K562 (cell line): Measurements from ENCODE around the gene C2orf42. TPM values are rescaled to one million over a fixed set of nuclear protein-coding genes. Genes with fewer than 3 reads are reported as not detected.
A peak's percentile ranks its signal among the peaks of the same experiment; 100 is the strongest.

ENCODE experiments used
- ATAC-seq: fragments of 200-7000 bp; cut with Tn5 transposase; 3 replicates; pipeline ENCODE4 v1.9.1; 2020; ENCODE audit warnings: moderate library complexity
- BruUV-seq: library from RNA; stranded (reverse); fragments of 400-500 nt; replicated peaks from 2 replicates; lab custom pipeline; 2021; lab: Mats Ljungman, UMichigan
- CTCF ChIA-PET: fragments of 300-600 bp; formaldehyde crosslinking; extraction: SDS; loops from one replicate; lab custom pipeline; 2021; ENCODE audit warnings: low intra/inter-chr PET ratio; lab: Yijun Ruan, JAX
- POLR2A ChIA-PET: fragments of 300-600, 350-650 bp; sonication (Branson Sonifier 250); formaldehyde crosslinking; extraction: SDS; loops from one replicate; lab custom pipeline; 2021; ENCODE audit warnings: antibody characterized with exemption, inconsistent platforms; lab: Yijun Ruan, JAX
- DNase-seq, 4 experiments: peaks; one replicate each; pipeline versions ENCODE4 v3.0.0 to v3.0.0-alpha.2; 2011 to 2018; ENCODE audit warnings: low spot score in 3 of 4, mixed read lengths in 3 of 4; ENCODE audit errors: extremely low read depth in 1 of 4
- FAIRE-seq: peaks from 2 replicates; lab custom pipeline; 2011; peaks lifted over from hg19 to GRCh38; lab: Jason Lieb, UNC
- H2AFZ ChIP-seq: 2 replicates; pipeline ENCODE4 v1.6.0; 2011; ENCODE audit warnings: low read depth, low read length, control low read depth, inconsistent platforms
- H3K27ac ChIP-seq: fragments of 200-600 bp; 3 replicates; pipeline ENCODE4 v1.8.0; 2011; ENCODE audit warnings: low read depth, mild to moderate bottlenecking, control low read depth, inconsistent platforms, low read length, moderate library complexity, mixed read lengths; ENCODE audit errors: extremely low read depth
- H3K27me3 ChIP-seq, 2 experiments: fragments of 300-600 bp in 1 of 2; 2 replicates in 1 of 2; 3 replicates in 1 of 2; pipeline versions ENCODE4 v1.6.0 to v1.8.0; 2011; ENCODE audit warnings: inconsistent platforms in 2 of 2, low read length in 2 of 2, mild to moderate bottlenecking in 1 of 2, mixed read lengths in 1 of 2, moderate library complexity in 1 of 2; ENCODE audit not compliant: control insufficient read depth in 2 of 2, insufficient read depth in 2 of 2
- H3K36me3 ChIP-seq: fragments of 300-600 bp; 3 replicates; pipeline ENCODE4 v1.8.0; 2011; ENCODE audit warnings: mild to moderate bottlenecking, low read length, inconsistent platforms; ENCODE audit not compliant: control insufficient read depth, insufficient read depth
- H3K4me1 ChIP-seq, 2 experiments: fragments of 200-600 bp in 1 of 2; replicated peaks in 1 of 2; 2 replicates in 1 of 2; 3 replicates in 1 of 2; pipeline versions ENCODE4 v1.5.1 to v1.8.0; 2011; ENCODE audit warnings: inconsistent platforms in 2 of 2, low read length in 2 of 2, mild to moderate bottlenecking in 1 of 2, mixed read lengths in 1 of 2, moderate library complexity in 1 of 2; ENCODE audit not compliant: control insufficient read depth in 2 of 2, insufficient read depth in 2 of 2
- H3K4me2 ChIP-seq: 2 replicates; pipeline ENCODE4 v1.6.1; 2011; ENCODE audit warnings: low read length, control low read depth, inconsistent platforms, mixed read lengths; ENCODE audit not compliant: insufficient read depth
- H3K4me3 ChIP-seq: fragments of 200-600 bp; sonication (generic), shearing (Covaris generic); 2 replicates; pipeline ENCODE4 v1.5.1; 2016; ENCODE audit warnings: control low read depth, inconsistent platforms
- H3K79me2 ChIP-seq: fragments of 200-600 bp; 3 replicates; pipeline ENCODE4 v1.8.0; 2011; ENCODE audit warnings: low read length, inconsistent platforms; ENCODE audit not compliant: control insufficient read depth, insufficient read depth
- H3K9ac ChIP-seq, 2 experiments: 2 replicates each; pipeline versions ENCODE4 v1.6.0 to v1.6.1; 2011; ENCODE audit warnings: low read depth in 2 of 2, low read length in 2 of 2, control low read depth in 1 of 2, inconsistent platforms in 1 of 2, mild to moderate bottlenecking in 1 of 2, mixed read lengths in 1 of 2; ENCODE audit not compliant: insufficient read depth in 1 of 2
- H3K9me1 ChIP-seq: one replicate; pipeline ENCODE4 v1.6.0; 2011; ENCODE audit warnings: inconsistent platforms, mild to moderate bottlenecking, low read length, moderate library complexity; ENCODE audit not compliant: control insufficient read depth, insufficient read depth
- H3K9me3 ChIP-seq: replicated peaks from 2 replicates; pipeline ENCODE4 v1.5.1; 2011; ENCODE audit warnings: low read depth, low read length, inconsistent platforms; ENCODE audit not compliant: control insufficient read depth, insufficient read depth
- H4K20me1 ChIP-seq: replicated peaks from 2 replicates; pipeline ENCODE4 v1.6.1; 2011; ENCODE audit warnings: low read length, inconsistent platforms, mixed read lengths; ENCODE audit not compliant: control insufficient read depth, insufficient read depth
- CBX3 ChIP-seq, 2 experiments: IDR thresholded peaks; 1 replicate in 1 of 2; 2 replicates in 1 of 2; pipeline ENCODE4 v1.6.1; 2012; ENCODE audit warnings: inconsistent platforms in 2 of 2, low read length in 2 of 2, borderline replicate concordance in 1 of 2, control low read depth in 1 of 2
- CHCHD3 ChIP-seq: fragments of 250-450 bp; sonication (Bioruptor Pico); IDR thresholded peaks from 2 replicates; pipeline ENCODE4 v2.1.2; 2022; ENCODE audit warnings: mild to moderate bottlenecking
- CTCFL ChIP-seq: IDR thresholded peaks from 2 replicates; pipeline ENCODE4 v1.6.1; 2011; ENCODE audit warnings: borderline replicate concordance, low read depth, mild to moderate bottlenecking, moderate library complexity, low read length; ENCODE audit not compliant: insufficient read depth, poor library complexity, severe bottlenecking
- ETV6 ChIP-seq, 3 experiments: fragments of 150-350 bp in 1 of 3; sonication (generic) in 1 of 3; formaldehyde crosslinking in 1 of 3; IDR thresholded peaks; 2 replicates each; pipeline versions ENCODE4 v1.6.1 to v1.8.0; 2014 to 2022; ENCODE audit warnings: borderline replicate concordance in 2 of 3, low read depth in 2 of 3, antibody characterized with exemption in 1 of 3, low read length in 1 of 3, mild to moderate bottlenecking in 1 of 3, missing genetic modification reagents in 1 of 3
- NEUROD1 ChIP-seq: fragments of 150-350 bp; IDR thresholded peaks from 2 replicates; pipeline ENCODE4 v1.6.1; 2014; ENCODE audit warnings: borderline replicate concordance, low read length, low read depth; ENCODE audit not compliant: partially characterized antibody
- SLC30A9 ChIP-seq: fragments of 250-450 bp; sonication (Bioruptor Pico); IDR thresholded peaks from 2 replicates; pipeline ENCODE4 v1.8.0; 2022; ENCODE audit warnings: mild to moderate bottlenecking, moderate library complexity
- TAF9B ChIP-seq: fragments of 450-650 bp; IDR thresholded peaks from 2 replicates; pipeline ENCODE4 v1.6.1; 2018; ENCODE audit warnings: mild to moderate bottlenecking; ENCODE audit not compliant: partially characterized antibody
- ZNF175 ChIP-seq: fragments of 200-800 bp; sonication (Bioruptor generic); IDR thresholded peaks from 2 replicates; pipeline ENCODE4 v1.6.1; 2016; ENCODE audit warnings: low read depth, mild to moderate bottlenecking, missing genetic modification characterization, missing compliant biosample characterization
- ZNF280B ChIP-seq: fragments of 250-450 bp; sonication (Bioruptor Pico); IDR thresholded peaks from 2 replicates; pipeline ENCODE4 v1.5.1; 2021; ENCODE audit warnings: mild to moderate bottlenecking
- ZNF3 ChIP-seq: fragments of 250-450 bp; sonication (Bioruptor Pico); IDR thresholded peaks from 2 replicates; pipeline ENCODE4 v1.5.0; 2021; ENCODE audit warnings: mild to moderate bottlenecking, moderate library complexity
- ZNF436 ChIP-seq: fragments of 250-450, 450-650 bp; sonication (Bioruptor Pico); formaldehyde crosslinking; IDR thresholded peaks from 2 replicates; pipeline ENCODE4 v1.7.0; 2020; ENCODE audit warnings: mild to moderate bottlenecking
- ZNF785 ChIP-seq: fragments of 250-450 bp; sonication (Bioruptor Pico); IDR thresholded peaks from 2 replicates; pipeline ENCODE4 v1.4.0; 2020; ENCODE audit warnings: mild to moderate bottlenecking
- WGBS: fragments of 100-300 bp; shearing (Covaris generic); methylation state at CpG from one replicate; pipeline ENCODE4 v1.1.6; 2016; ENCODE audit warnings: low coverage, mixed read lengths; ENCODE audit not compliant: insufficient coverage; ENCODE audit errors: missing lambda C conversion rate; 5-methylcytosine and 5-hydroxymethylcytosine counted together
- in situ Hi-C: fragments of 300-500 bp; cut with MboI; formaldehyde crosslinking; loops from 4 replicates; pipeline ENCODE4 v1.15.0; 2018; ENCODE audit warnings: inconsistent platforms, mixed read lengths
- intact Hi-C: fragments of 100-400 bp; cut with micrococcal nuclease; formaldehyde crosslinking; loops from 2 replicates; pipeline ENCODE4 v1.14.2; 2022
- polyA plus RNA-seq, 8 experiments: library from polyadenylated mRNA; depleted of rRNA in 4 of 8; stranded (reverse) in 5 of 8; unstranded in 3 of 8; fragments of >200 nt; fragmentation: Nextera tagmentation in 2 of 8; fragmentation: Illumina TruSeq in 1 of 8; extraction: Ambion mirVana in 2 of 8; extraction: Trizol in 1 of 8; gene quantifications; 2 replicates each; pipeline versions ENCODE4 v1.2.1 to v1.2.3, GENCODE V29; 2011 to 2014; ENCODE audit warnings: inconsistent platforms in 1 of 8, missing spikeins in 1 of 8
- total RNA-seq, 7 experiments: library from RNA; depleted of rRNA in 6 of 7; stranded (reverse); fragments of >200 nt in 6 of 7; fragmentation: Illumina TruSeq in 2 of 7; extraction: Trizol in 2 of 7; gene quantifications; 2 replicates each; pipeline versions ENCODE4 v1.2.1 to v1.2.3, GENCODE V29; 2011 to 2021; ENCODE audit warnings: low replicate concordance in 1 of 7
- TF ChIP-seq, protein P1 (sequence below): fragments of 450-650 bp; IDR thresholded peaks from 2 replicates; pipeline ENCODE4 v1.6.1; 2016
- TF ChIP-seq, protein P2 (sequence below): sonication (generic); formaldehyde crosslinking; IDR thresholded peaks from 2 replicates; pipeline ENCODE4 v1.9.0; 2022; ENCODE audit warnings: mild to moderate bottlenecking, missing genetic modification reagents

The C2orf42 gene
- total and polyA plus RNA-seq, 9 of the 15 experiments (the other 6 are each of a cell fraction or from before 2014, with no cell fraction given): 4.6 to 10.9 (median 7.5) TPM

- peaks cover 3 to 4% of the 10 kb centered on the region in 2 experiments; a peak in 2 of 5 replicates for H3K4me1 ChIP-seq
- BruUV-seq: no TSS peak
- intact Hi-C loops (loop anchor here (5.0 kb wide), 2 partner anchors 100 to 280 kb away; partner anchors contain the start of gene SNRPG), in situ Hi-C loops (no loop called here)
- no peak overlapping the region for H3K4me3 ChIP-seq
- DNase-seq: no peak
- peaks cover 9% of the 10 kb centered on the region for H3K79me2 ChIP-seq
- CTCF ChIA-PET: no interaction called here
- peak overlapping the region; percentile 66; the same call in 1 of the 2 replicates for H2AFZ ChIP-seq
- 86% methylated on average over 5 of the region's 5 CpGs for WGBS
- H3K27ac ChIP-seq: no peak overlapping the region
- H3K9ac ChIP-seq: no peak overlapping the region
- FAIRE-seq: no peak
- no peak for ATAC-seq
- H3K9me3 ChIP-seq: no peaks in the 10 kb centered on the region
- no peaks in the 10 kb centered on the region for H3K9me1 ChIP-seq
- TF ChIP-seq CTCFL (no peak), ZNF436 (CRISPR knock-in tag) (no peak), ZNF175 (CRISPR knock-in tag) (no peak), ZNF3 (CRISPR knock-in tag) (no peak), ETV6 (IDR thresholded peaks at IDR 0.05; ENCODE audit: borderline replicate concordance in 1 of 2, low read depth in 2 of 2, low read length in 1 of 2) (no peak), ETV6 (CRISPR knock-in tag; IDR thresholded peaks at IDR 0.05; ENCODE audit: borderline replicate concordance) (no peak), ZNF280B (CRISPR knock-in tag) (no peak), CBX3 (IDR thresholded peaks at IDR 0.05; ENCODE audit: borderline replicate concordance in 1 of 2, low read length in 2 of 2) (no peak), TAF9B (no peak), SLC30A9 (CRISPR knock-in tag) (no peak), NEUROD1 (no peak), ZNF785 (CRISPR knock-in tag) (no peak), CHCHD3 (CRISPR knock-in tag) (no peak)
- TF ChIP-seq, protein P1, sequence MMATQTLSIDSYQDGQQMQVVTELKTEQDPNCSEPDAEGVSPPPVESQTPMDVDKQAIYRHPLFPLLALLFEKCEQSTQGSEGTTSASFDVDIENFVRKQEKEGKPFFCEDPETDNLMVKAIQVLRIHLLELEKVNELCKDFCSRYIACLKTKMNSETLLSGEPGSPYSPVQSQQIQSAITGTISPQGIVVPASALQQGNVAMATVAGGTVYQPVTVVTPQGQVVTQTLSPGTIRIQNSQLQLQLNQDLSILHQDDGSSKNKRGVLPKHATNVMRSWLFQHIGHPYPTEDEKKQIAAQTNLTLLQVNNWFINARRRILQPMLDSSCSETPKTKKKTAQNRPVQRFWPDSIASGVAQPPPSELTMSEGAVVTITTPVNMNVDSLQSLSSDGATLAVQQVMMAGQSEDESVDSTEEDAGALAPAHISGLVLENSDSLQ: no peak
- TF ChIP-seq, protein P2, sequence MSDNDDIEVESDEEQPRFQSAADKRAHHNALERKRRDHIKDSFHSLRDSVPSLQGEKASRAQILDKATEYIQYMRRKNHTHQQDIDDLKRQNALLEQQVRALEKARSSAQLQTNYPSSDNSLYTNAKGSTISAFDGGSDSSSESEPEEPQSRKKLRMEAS (CRISPR knock-in tag): no peak
- no peaks in the 10 kb centered on the region for H3K36me3 ChIP-seq
- H3K4me2 ChIP-seq: no peak overlapping the region
- POLR2A ChIA-PET: interaction anchor here (0.6 to 1.9 kb wide), 4 partner anchors 21 to 277 kb away, joined by 3 to 7 read pairs (median 4); no protein-coding TSS in a partner anchor
- no peaks in the 10 kb centered on the region for H3K27me3 ChIP-seq
- H4K20me1 ChIP-seq: no peaks in the 10 kb centered on the region
Measured at GRCh38 chr2:70192516-70192915, 1.7 kb upstream of the C2orf42 start.
